Psoas muscle (tissue), 8 donors: ENCODE results near the gene ABLIM2. TPM values are rescaled to one million over a fixed set of nuclear protein-coding genes. Genes with fewer than 3 reads are reported as not detected.

Experiments used
- ATAC-seq, 4 donors: fragments of 200-7000 bp; cut with Tn5 transposase; one replicate each; pipeline ENCODE4 v1.9.1; 2020; ENCODE audit warnings: moderate library complexity in 3 of 4, mild to moderate bottlenecking in 2 of 4
- DNase-seq, 2 donors: peaks; one replicate each; pipeline ENCODE4 v3.0.0-alpha.2; 2020
- H3K27ac ChIP-seq: fragments of 200-600 bp; one replicate; pipeline ENCODE4 v1.8.0; 2022
- H3K27me3 ChIP-seq, 3 donors: fragments of 200-600 bp in 1 of 3; one replicate each; pipeline versions ENCODE4 v1.6.1 to v1.8.0; 2013 to 2022; ENCODE audit warnings: low read length in 2 of 3, mild to moderate bottlenecking in 2 of 3, moderate library complexity in 1 of 3; ENCODE audit not compliant: insufficient read depth in 3 of 3
- H3K36me3 ChIP-seq, 2 donors: fragments of 200-600 bp in 1 of 2; one replicate each; pipeline versions ENCODE4 v1.6.1 to v1.8.0; 2013 to 2022; ENCODE audit warnings: low read depth in 1 of 2, mild to moderate bottlenecking in 1 of 2, moderate library complexity in 1 of 2; ENCODE audit not compliant: insufficient read depth in 1 of 2
- H3K4me1 ChIP-seq: fragments of 200-600 bp; one replicate; pipeline ENCODE4 v1.8.0; 2022
- H3K4me3 ChIP-seq: fragments of 200-600 bp; one replicate; pipeline ENCODE4 v1.8.0; 2022; ENCODE audit warnings: mild to moderate bottlenecking
- H3K9me3 ChIP-seq: fragments of 200-600 bp; one replicate; pipeline ENCODE4 v1.8.0; 2022
- WGBS, 3 donors: extraction: QIAGEN DNeasy Blood & Tissue Kit; methylation state at CpG; one replicate each; pipeline versions ENCODE4 v1.1.6 to v1.1.7; 2013; 5-methylcytosine and 5-hydroxymethylcytosine counted together
- intact Hi-C, 2 donors: fragments of 100-400 bp; cut with DNase I; formaldehyde crosslinking; loops; one replicate each; pipeline versions ENCODE4 v1.11.0 to v1.14.2; 2022
- polyA plus RNA-seq, 3 donors: library from polyadenylated mRNA; stranded (reverse); fragments of 200-250 nt; gene quantifications; one replicate each; pipeline ENCODE4 v1.2.3, GENCODE V29; 2013
- total RNA-seq, 4 donors: library from RNA; stranded (reverse); fragmentation: NEBNext Ultra II Directional in 2 of 4; extraction: Animal tissue kit (Norgen Biotek cat#: 25700) in 2 of 4; gene quantifications; one replicate each; pipeline versions ENCODE4 v1.2.1 to v1.2.4, GENCODE V29; 2021 to 2023
- TF ChIP-seq, protein P1 (sequence below): fragments of 200-600 bp; IDR thresholded peaks from one replicate; pipeline ENCODE4 v1.8.0; 2022; ENCODE audit warnings: antibody characterized with exemption
- donor health status: healthy with polysubstance abuse.
- donor health status: DM: no; HTN: no; CAD: no; lungs with moderate emphysema.
- donor health status: Bipolar disorder and iron deficiency.
- donor health status: healthy.
- donor health status: DM: yes; HTN: yes; CAD: no.
- donor health status: DM: no; HTN: no; CAD: no.
- donor health status: DM: no; HTN: no; CAD: no.
- donor health status: DM: yes; HTN: yes; CAD: no.

ABLIM2 gene
- total and polyA plus RNA-seq, 7 donors: 82.2 to 956 (median 292) TPM

DNA sequence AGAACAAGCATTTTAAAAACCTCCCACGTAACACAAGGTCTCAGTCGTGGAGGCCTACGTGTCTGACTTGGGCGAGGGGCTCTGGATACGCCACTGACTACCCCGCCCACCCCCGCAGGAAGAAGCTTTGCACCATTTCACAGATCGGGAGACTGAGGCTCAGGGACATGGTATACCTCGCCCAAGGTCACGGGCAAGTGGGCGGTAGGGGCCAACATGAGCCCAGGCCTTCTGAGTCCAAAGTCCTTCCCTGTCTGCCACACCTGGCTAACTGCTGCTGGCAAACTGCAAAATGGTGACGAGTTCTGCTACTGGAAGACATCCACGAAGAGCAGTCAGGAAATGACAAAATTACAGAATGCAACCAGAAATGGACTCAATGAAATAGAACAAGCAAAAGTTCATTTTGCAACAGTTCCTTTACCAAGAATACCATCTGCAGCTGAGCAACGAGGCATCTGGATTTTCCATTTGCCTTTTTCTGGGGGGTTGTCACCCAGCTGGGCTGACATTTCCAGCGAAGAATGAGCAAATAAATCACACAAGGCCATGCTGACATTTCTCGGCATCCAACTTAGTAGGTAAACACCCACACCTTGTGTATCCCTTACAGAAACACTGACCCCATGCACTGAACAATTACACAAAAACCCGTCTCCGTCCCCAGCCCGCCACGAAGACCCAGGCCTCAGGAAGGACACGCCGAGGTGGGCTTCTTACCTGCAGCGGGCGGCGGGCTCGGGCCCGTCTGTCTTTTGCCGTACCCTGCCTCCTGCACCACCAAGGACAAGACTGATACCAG is 148.7 kb downstream of the ABLIM2 start:
- peaks cover 3% of the 10 kb centered on the region for H3K4me1 ChIP-seq
- 87 to 89% (median 87%) methylated on average over 28 of the region's 28 CpGs for WGBS, 3 donors
- DNase-seq (peak in 1 of 2 donors; percentile 50), ATAC-seq (peak in 1 of 4 donors; percentile 6)
- TF ChIP-seq, protein P1, sequence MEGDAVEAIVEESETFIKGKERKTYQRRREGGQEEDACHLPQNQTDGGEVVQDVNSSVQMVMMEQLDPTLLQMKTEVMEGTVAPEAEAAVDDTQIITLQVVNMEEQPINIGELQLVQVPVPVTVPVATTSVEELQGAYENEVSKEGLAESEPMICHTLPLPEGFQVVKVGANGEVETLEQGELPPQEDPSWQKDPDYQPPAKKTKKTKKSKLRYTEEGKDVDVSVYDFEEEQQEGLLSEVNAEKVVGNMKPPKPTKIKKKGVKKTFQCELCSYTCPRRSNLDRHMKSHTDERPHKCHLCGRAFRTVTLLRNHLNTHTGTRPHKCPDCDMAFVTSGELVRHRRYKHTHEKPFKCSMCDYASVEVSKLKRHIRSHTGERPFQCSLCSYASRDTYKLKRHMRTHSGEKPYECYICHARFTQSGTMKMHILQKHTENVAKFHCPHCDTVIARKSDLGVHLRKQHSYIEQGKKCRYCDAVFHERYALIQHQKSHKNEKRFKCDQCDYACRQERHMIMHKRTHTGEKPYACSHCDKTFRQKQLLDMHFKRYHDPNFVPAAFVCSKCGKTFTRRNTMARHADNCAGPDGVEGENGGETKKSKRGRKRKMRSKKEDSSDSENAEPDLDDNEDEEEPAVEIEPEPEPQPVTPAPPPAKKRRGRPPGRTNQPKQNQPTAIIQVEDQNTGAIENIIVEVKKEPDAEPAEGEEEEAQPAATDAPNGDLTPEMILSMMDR: no peak
- no peaks in the 10 kb centered on the region for H3K27me3 ChIP-seq
- peaks cover 9 to 79% of the 10 kb centered on the region in 2 donors for H3K36me3 ChIP-seq
- no peaks in the 10 kb centered on the region for H3K9me3 ChIP-seq
- H3K27ac ChIP-seq: no peak overlapping the region
- intact Hi-C loops: no loop called here
- no peak overlapping the region for H3K4me3 ChIP-seq

DNA sequence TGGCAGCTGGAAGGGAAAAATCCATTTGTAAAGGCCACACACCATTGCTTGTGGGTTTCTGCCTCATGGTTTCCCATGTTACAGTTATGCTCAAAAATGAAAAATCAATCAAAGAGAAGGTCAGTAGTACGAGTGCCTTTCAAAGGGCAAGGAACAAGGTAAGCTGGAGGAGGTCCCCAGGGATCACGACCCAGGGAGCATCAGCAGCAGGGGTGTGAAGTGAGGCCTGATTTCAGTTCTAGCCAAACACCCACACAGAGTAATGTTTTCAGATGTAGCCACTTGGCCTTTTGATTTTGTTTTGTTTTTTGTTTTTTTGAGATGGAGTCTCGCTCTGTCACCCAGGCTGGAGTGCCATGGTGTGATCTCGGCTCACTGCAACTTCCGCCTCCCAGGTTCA is 149.5 kb downstream of the ABLIM2 start:
- no peaks in the 10 kb centered on the region for H3K27me3 ChIP-seq
- no peak overlapping the region for H3K27ac ChIP-seq
- H3K9me3 ChIP-seq: no peaks in the 10 kb centered on the region
- ATAC-seq: no peak
- no peak overlapping the region for H3K4me3 ChIP-seq
- peaks cover 9 to 80% of the 10 kb centered on the region in 2 donors for H3K36me3 ChIP-seq
- WGBS, 3 donors: 91 to 93% (median 93%) methylated on average over 5 of the region's 5 CpGs
- no peak for DNase-seq
- TF ChIP-seq, protein P1: no peak
- intact Hi-C loops: no loop called here
- H3K4me1 ChIP-seq: peaks cover 3% of the 10 kb centered on the region

DNA sequence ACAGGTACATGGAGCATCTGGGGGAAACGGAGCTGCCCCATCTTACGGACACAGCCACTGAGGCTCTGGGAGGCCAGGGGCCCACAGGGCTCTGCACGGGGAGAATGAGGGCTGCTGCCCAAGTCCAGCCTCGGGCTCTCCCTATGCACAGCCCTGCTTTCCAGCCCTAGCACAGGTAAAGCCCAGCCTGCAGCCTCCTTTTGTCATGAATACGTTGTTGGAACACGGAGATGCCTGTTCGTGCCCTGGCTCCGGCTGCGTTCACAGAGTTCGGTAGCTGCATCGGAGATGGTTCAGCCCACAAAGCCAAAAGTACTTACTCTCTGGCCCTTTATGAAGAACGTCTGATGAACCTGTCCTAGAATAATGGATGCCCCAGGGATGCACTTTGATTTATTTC is 150.2 kb downstream of the ABLIM2 start:
- H3K9me3 ChIP-seq: no peaks in the 10 kb centered on the region
- ATAC-seq (no peak), DNase-seq (no peak)
- H3K36me3 ChIP-seq: peaks cover 9 to 80% of the 10 kb centered on the region in 2 donors
- intact Hi-C loops: no loop called here
- no peaks in the 10 kb centered on the region for H3K27me3 ChIP-seq
- TF ChIP-seq, protein P1: no peak
- WGBS, 3 donors: 83 to 87% (median 86%) methylated on average over 12 of the region's 12 CpGs
- H3K27ac ChIP-seq: no peak overlapping the region
- H3K4me1 ChIP-seq: peaks cover 3% of the 10 kb centered on the region
- H3K4me3 ChIP-seq: no peak overlapping the region

DNA sequence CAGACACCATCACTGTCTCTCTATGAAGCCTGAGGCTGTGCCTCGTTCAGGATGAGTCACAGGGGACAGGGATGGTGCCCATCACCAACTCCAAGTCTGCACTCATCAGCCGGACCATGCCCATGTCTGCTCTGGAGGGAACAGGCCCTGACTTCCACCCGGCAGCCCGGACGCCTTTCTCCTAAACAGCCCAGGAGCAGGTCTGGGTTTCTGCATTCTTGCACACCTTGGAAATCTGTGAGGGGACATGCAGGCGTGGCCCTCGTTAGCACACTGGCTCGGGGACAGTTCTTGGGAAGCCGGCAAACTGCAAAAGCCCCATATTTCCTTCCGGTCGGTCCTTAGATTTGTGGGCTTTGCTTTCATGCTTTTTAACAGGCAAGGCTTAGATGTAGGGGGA is 151.0 kb downstream of the ABLIM2 start:
- peaks cover 9 to 88% of the 10 kb centered on the region in 2 donors for H3K36me3 ChIP-seq
- no peak overlapping the region for H3K4me3 ChIP-seq
- TF ChIP-seq, protein P1: no peak
- no peaks in the 10 kb centered on the region for H3K27me3 ChIP-seq
- peak in 2 of 4 donors; percentile 18 to 21 for ATAC-seq
- intact Hi-C loops: no loop called here
- DNase-seq: peak in 1 of 2 donors; percentile 46
- 89 to 94% (median 91%) methylated on average over 11 of the region's 11 CpGs for WGBS, 3 donors
- H3K9me3 ChIP-seq: no peaks in the 10 kb centered on the region
- H3K4me1 ChIP-seq: peaks cover 3% of the 10 kb centered on the region
- H3K27ac ChIP-seq: no peak overlapping the region
